OCI-LY3 (cell line): ENCODE data around the gene SPCS3.

Experiments used
- EZH2phosphoT487 ChIP-seq: fragments of 200-600 bp; shearing (Covaris generic); IDR thresholded peaks from 2 replicates; pipeline ENCODE4 v1.6.1; 2018; ENCODE audit warnings: antibody characterized with exemption, mixed run types, low read depth
- TF ChIP-seq, protein P1 (sequence below): fragments of 200-600, 300-600 bp; sonication (generic); IDR thresholded peaks from 2 replicates; pipeline ENCODE4 v1.5.1; 2014; ENCODE audit warnings: antibody characterized with exemption, low read length, low read depth

DNA sequence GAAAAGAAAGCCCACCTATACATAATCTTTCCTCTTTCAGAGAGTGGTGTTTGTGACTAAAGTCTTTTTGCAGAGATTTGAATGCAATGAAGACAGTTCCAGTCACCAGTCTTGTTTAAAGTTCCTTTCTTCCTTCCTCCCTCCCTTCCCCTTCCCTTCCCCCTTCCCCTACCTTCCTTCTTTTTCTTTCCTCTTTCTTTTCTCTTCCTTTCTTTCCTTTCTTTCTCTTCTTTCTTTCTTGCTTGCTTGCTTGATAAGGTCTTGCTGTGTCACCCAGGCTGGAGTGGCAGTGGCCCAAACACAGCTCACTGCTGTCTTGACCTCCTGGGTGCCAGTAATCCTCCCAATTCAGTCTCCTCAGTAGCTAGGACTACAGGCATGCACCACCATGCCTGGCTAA lies 31.7 kb upstream of the SPCS3 start:
- TF ChIP-seq, protein P1, sequence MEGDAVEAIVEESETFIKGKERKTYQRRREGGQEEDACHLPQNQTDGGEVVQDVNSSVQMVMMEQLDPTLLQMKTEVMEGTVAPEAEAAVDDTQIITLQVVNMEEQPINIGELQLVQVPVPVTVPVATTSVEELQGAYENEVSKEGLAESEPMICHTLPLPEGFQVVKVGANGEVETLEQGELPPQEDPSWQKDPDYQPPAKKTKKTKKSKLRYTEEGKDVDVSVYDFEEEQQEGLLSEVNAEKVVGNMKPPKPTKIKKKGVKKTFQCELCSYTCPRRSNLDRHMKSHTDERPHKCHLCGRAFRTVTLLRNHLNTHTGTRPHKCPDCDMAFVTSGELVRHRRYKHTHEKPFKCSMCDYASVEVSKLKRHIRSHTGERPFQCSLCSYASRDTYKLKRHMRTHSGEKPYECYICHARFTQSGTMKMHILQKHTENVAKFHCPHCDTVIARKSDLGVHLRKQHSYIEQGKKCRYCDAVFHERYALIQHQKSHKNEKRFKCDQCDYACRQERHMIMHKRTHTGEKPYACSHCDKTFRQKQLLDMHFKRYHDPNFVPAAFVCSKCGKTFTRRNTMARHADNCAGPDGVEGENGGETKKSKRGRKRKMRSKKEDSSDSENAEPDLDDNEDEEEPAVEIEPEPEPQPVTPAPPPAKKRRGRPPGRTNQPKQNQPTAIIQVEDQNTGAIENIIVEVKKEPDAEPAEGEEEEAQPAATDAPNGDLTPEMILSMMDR, result no peak
- TF ChIP-seq EZH2phosphoT487, result no peak
